Endodermal cell (in vitro differentiated cells): ENCODE measurements around the gene ART1. TPM values are rescaled to one million over a fixed set of nuclear protein-coding genes. Genes with fewer than 3 reads are reported as not detected.

Experiments used
- DNase-seq: peaks from one replicate; pipeline ENCODE4 v3.0.0-alpha.2; 2017
- H3K27ac ChIP-seq: 2 replicates; pipeline ENCODE4 v1.5.1; 2013; ENCODE audit warnings: mild to moderate bottlenecking, low read depth, low read length, moderate library complexity
- H3K27me3 ChIP-seq: 2 replicates; pipeline ENCODE4 v1.6.1; 2013; ENCODE audit warnings: mild to moderate bottlenecking, low read length, moderate library complexity; ENCODE audit not compliant: insufficient read depth, control insufficient read depth, poor library complexity, severe bottlenecking
- H3K36me3 ChIP-seq: 2 replicates; pipeline ENCODE4 v1.7.0; 2013; ENCODE audit warnings: mild to moderate bottlenecking, low read length, moderate library complexity; ENCODE audit not compliant: control insufficient read depth, insufficient read depth
- H3K4me1 ChIP-seq: one replicate; pipeline ENCODE4 v1.7.0; 2013; ENCODE audit warnings: low read length; ENCODE audit not compliant: control insufficient read depth, insufficient read depth
- H3K4me3 ChIP-seq: 2 replicates; pipeline ENCODE4 v1.5.1; 2013; ENCODE audit warnings: mild to moderate bottlenecking, low read length, moderate library complexity
- H3K9ac ChIP-seq: 2 replicates; pipeline ENCODE4 v1.6.1; 2013; ENCODE audit warnings: mild to moderate bottlenecking, low read length, moderate library complexity; ENCODE audit not compliant: poor library complexity, severe bottlenecking; ENCODE audit errors: extremely low read depth
- H3K9me3 ChIP-seq: 2 replicates; pipeline ENCODE4 v1.6.1; 2013; ENCODE audit warnings: mild to moderate bottlenecking, low read length, moderate library complexity; ENCODE audit not compliant: control insufficient read depth
- H3K27ac Mint-ChIP-seq: 2 replicates; pipeline ENCODE4 v1.8.0; 2020; ENCODE audit warnings: mixed read lengths
- H3K27me3 Mint-ChIP-seq: 2 replicates; pipeline ENCODE4 v1.8.0; 2021; ENCODE audit warnings: mild to moderate bottlenecking, mixed read lengths; ENCODE audit not compliant: insufficient read depth
- H3K36me3 Mint-ChIP-seq: 2 replicates; pipeline ENCODE4 v1.8.0; 2020; ENCODE audit warnings: low read depth, mixed read lengths
- H3K4me1 Mint-ChIP-seq: 2 replicates; pipeline ENCODE4 v1.8.0; 2020; ENCODE audit warnings: mixed read lengths
- H3K4me3 Mint-ChIP-seq: 2 replicates; pipeline ENCODE4 v1.8.0; 2020; ENCODE audit warnings: mild to moderate bottlenecking, moderate library complexity, mixed read lengths
- H3K9me3 Mint-ChIP-seq: 2 replicates; pipeline ENCODE4 v1.8.0; 2020; ENCODE audit warnings: mild to moderate bottlenecking, mixed read lengths
- WGBS, 2 experiments: methylation state at CpG; one replicate each; pipeline versions ENCODE4 v1.1.5 to v1.1.7; 2013; ENCODE audit warnings: missing lambda C conversion rate in 2 of 2, mixed read lengths in 1 of 2; ENCODE audit not compliant: insufficient coverage in 1 of 2, insufficient read length in 1 of 2; 5-methylcytosine and 5-hydroxymethylcytosine counted together
- total RNA-seq, 2 donors: library from RNA; stranded (reverse); fragmentation: NEBNext Ultra II Directional in 1 of 2; extraction: Animal tissue kit (Norgen Biotek cat#: 25700) in 1 of 2; gene quantifications; 2 replicates in 1 of 2; 3 replicates in 1 of 2; pipeline ENCODE4 v1.2.1, GENCODE V29; 2021
- TF ChIP-seq, protein P1 (sequence below): fragments of 200-600 bp; sonication (generic); conservative IDR thresholded peaks from 2 replicates; pipeline ENCODE4 v1.5.0; 2021; ENCODE audit warnings: antibody characterized with exemption, mild to moderate bottlenecking

ART1 gene
- total RNA-seq, 2 donors from 2014 or later = not detected

DNA sequence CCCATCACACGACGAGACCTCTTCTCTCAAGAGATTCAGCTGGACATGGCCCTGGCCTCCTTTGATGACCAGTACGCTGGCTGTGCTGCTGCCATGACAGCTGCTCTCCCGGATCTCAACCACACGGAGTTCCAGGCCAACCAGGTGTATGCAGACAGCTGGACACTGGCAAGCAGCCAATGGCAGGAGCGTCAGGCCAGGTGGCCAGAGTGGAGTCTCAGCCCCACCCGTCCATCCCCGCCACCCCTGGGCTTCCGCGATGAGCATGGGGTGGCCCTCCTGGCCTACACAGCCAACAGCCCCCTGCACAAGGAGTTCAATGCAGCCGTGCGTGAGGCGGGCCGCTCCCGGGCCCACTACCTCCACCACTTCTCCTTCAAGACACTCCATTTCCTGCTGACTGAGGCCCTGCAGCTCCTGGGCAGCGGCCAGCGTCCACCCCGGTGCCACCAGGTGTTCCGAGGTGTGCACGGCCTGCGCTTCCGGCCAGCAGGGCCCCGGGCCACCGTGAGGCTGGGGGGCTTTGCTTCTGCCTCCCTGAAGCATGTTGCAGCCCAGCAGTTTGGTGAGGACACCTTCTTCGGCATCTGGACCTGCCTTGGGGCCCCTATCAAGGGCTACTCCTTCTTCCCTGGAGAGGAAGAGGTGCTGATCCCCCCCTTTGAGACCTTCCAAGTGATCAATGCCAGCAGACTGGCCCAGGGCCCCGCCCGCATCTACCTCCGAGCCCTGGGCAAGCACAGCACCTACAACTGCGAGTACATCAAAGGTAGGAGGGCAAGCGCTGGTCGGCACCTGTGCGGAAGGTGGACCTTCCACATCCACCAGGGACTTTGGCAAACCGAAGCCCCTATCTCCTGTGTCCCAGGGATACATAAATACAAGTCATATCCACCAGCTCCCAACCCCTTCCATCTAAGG lies 14.9 kb downstream of the ART1 start:
- WGBS, 2 experiments = 94 to 98% methylated on average over 18 to 33 of the region's 33 CpGs
- H3K27ac Mint-ChIP-seq = no peak overlapping the region
- no peak overlapping the region for H3K27ac ChIP-seq
- H3K4me1 ChIP-seq = no peaks in the 10 kb centered on the region
- H3K4me3 ChIP-seq = no peak overlapping the region
- H3K9me3 Mint-ChIP-seq = peaks cover 7% of the 10 kb centered on the region
- H3K27me3 ChIP-seq = no peaks in the 10 kb centered on the region
- no peak overlapping the region for H3K4me3 Mint-ChIP-seq
- no peak overlapping the region for H3K9ac ChIP-seq
- H3K27me3 Mint-ChIP-seq = peaks cover 4% of the 10 kb centered on the region
- H3K9me3 ChIP-seq = no peaks in the 10 kb centered on the region
- DNase-seq = no peak
- no peaks in the 10 kb centered on the region for H3K36me3 Mint-ChIP-seq
- no peaks in the 10 kb centered on the region for H3K36me3 ChIP-seq
- H3K4me1 Mint-ChIP-seq = no peaks in the 10 kb centered on the region
- TF ChIP-seq, protein P1, sequence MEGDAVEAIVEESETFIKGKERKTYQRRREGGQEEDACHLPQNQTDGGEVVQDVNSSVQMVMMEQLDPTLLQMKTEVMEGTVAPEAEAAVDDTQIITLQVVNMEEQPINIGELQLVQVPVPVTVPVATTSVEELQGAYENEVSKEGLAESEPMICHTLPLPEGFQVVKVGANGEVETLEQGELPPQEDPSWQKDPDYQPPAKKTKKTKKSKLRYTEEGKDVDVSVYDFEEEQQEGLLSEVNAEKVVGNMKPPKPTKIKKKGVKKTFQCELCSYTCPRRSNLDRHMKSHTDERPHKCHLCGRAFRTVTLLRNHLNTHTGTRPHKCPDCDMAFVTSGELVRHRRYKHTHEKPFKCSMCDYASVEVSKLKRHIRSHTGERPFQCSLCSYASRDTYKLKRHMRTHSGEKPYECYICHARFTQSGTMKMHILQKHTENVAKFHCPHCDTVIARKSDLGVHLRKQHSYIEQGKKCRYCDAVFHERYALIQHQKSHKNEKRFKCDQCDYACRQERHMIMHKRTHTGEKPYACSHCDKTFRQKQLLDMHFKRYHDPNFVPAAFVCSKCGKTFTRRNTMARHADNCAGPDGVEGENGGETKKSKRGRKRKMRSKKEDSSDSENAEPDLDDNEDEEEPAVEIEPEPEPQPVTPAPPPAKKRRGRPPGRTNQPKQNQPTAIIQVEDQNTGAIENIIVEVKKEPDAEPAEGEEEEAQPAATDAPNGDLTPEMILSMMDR = no peak

DNA sequence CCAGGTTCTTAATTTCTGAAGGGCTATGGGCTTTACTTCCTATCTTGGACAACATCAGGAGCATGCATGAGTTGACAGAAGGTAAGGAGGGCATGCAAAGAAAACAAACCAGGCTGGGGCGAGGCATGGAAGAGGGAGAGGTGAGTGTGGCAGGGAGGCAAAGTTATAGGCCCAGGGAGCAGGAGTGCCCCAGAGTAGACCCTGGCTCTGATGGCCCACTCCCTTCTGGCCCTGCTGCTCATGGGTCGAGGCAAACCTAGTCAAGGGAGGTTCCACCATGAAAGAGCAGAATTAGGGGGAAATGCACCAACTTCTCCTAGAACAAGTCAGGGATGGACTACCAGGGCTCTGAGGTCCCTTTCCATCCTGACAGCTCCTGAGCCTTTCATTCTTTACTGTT lies 16.0 kb downstream of the ART1 start:
- Mint-ChIP-seq H3K27me3 (peaks cover 4% of the 10 kb centered on the region), H3K9me3 (peaks cover 7% of the 10 kb centered on the region)
- WGBS, 2 experiments = 83 to 93% methylated on average over 2 of the region's 2 CpGs

DNA sequence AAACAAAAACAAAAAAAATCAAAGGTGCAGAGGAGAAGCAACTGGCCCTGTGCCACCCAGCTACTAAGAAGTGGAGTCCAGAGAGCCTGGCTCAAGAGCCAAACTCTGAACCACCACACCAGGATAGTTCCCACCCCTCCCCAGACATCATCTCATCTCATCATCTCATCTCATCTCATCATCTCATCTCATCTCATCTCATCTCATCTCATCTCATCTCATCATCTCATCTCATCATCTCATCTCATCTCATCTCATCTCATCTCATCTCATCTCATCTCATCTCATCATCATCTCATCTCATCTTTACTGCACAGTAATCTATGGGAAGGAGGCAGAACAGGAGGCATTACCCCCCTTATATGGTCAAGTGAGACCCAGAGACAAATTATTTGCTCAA lies 17.9 kb downstream of the ART1 start:
- H3K27me3 ChIP-seq = no peaks in the 10 kb centered on the region
- no peak overlapping the region for H3K27ac ChIP-seq
- TF ChIP-seq, protein P1 = no peak
- Mint-ChIP-seq H3K4me3 (no peak overlapping the region), H3K9me3 (peaks cover 7% of the 10 kb centered on the region), H3K27me3 (peaks cover 4% of the 10 kb centered on the region), H3K36me3 (peaks cover 15% of the 10 kb centered on the region), H3K27ac (no peak overlapping the region), H3K4me1 (no peaks in the 10 kb centered on the region)
- H3K9me3 ChIP-seq = no peaks in the 10 kb centered on the region
- H3K36me3 ChIP-seq = peaks cover 13% of the 10 kb centered on the region
- H3K9ac ChIP-seq = no peak overlapping the region
- DNase-seq = no peak
- no peak overlapping the region for H3K4me3 ChIP-seq
- H3K4me1 ChIP-seq = no peaks in the 10 kb centered on the region

More for the DNA sequence above, 16.0 kb downstream of the ART1 start:
- Histone ChIP-seq H3K9me3 (no peaks in the 10 kb centered on the region), H3K36me3 (peaks cover 5% of the 10 kb centered on the region), H3K27me3 (no peaks in the 10 kb centered on the region), H3K4me1 (no peaks in the 10 kb centered on the region), H3K27ac (no peak overlapping the region), H3K4me3 (no peak overlapping the region), H3K9ac (no peak overlapping the region)
- peaks cover 7% of the 10 kb centered on the region for H3K36me3 Mint-ChIP-seq
- H3K4me3 Mint-ChIP-seq = no peak overlapping the region
- no peaks in the 10 kb centered on the region for H3K4me1 Mint-ChIP-seq
- DNase-seq = no peak
- no peak overlapping the region for H3K27ac Mint-ChIP-seq
- TF ChIP-seq, protein P1 = no peak
